Uterus (tissue), 4 donors: ENCODE data around the gene DAO. TPM values are rescaled to one million over a fixed set of nuclear protein-coding genes. Genes with fewer than 3 reads are reported as not detected.

Source experiments
- DNase-seq, 2 donors: peaks; one replicate each; pipeline ENCODE4 v3.0.0-alpha.2; 2019 to 2020
- H3K27ac ChIP-seq, 2 donors: fragments of 200-600 bp; sonication (generic); 1 replicate in 1 of 2; 2 replicates in 1 of 2; pipeline ENCODE4 v1.5.1; 2016 to 2018
- H3K27me3 ChIP-seq, 2 donors: fragments of 200-600 bp; sonication (generic); one replicate each; pipeline ENCODE4 v1.5.1; 2018 to 2019; ENCODE audit warnings: control low read depth in 1 of 2
- H3K36me3 ChIP-seq, 2 donors: fragments of 200-600 bp; sonication (generic); one replicate each; pipeline ENCODE4 v1.5.1; 2019; ENCODE audit warnings: control low read depth in 1 of 2
- H3K4me1 ChIP-seq, 2 donors: fragments of 200-600 bp; sonication (generic); one replicate each; pipeline ENCODE4 v1.5.1; 2018 to 2019; ENCODE audit warnings: control low read depth in 1 of 2
- H3K4me3 ChIP-seq, 2 donors: fragments of 200-600 bp; sonication (generic); 1 replicate in 1 of 2; 2 replicates in 1 of 2; pipeline ENCODE4 v1.5.1; 2018 to 2019; ENCODE audit warnings: mild to moderate bottlenecking in 1 of 2
- H3K9me3 ChIP-seq, 2 donors: fragments of 200-600 bp; sonication (generic); one replicate each; pipeline ENCODE4 v1.5.1; 2019; ENCODE audit warnings: control low read depth in 1 of 2
- CTCF ChIP-seq, 4 experiments: fragments of 200-600 bp in 2 of 4; fragments of 450-650 bp in 2 of 4; sonication (generic) in 2 of 4; IDR thresholded peaks; one replicate each; pipeline ENCODE4 v1.5.1; 2016 to 2019; ENCODE audit warnings: antibody characterized with exemption in 4 of 4, mild to moderate bottlenecking in 2 of 4, moderate library complexity in 1 of 4
- POLR2A ChIP-seq, 2 donors: fragments of 450-650 bp; IDR thresholded peaks; one replicate each; pipeline ENCODE4 v1.6.1; 2016; ENCODE audit warnings: antibody characterized with exemption in 2 of 2, mild to moderate bottlenecking in 1 of 2, moderate library complexity in 1 of 2
- intact Hi-C: fragments of 100-400 bp; cut with DNase I; formaldehyde crosslinking; loops from one replicate; pipeline ENCODE4 v1.15.1; 2023; ENCODE audit warnings: low total_unique reads
- total RNA-seq, 4 donors: library from RNA; depleted of rRNA in 3 of 4; stranded (reverse); fragments of >200 nt in 3 of 4; gene quantifications; one replicate each; pipeline versions ENCODE4 v1.1.0 to v1.2.4, GENCODE V29; 2014 to 2023
- donor health status: DM: yes; HTN: yes; CAD: no.

Gene DAO
- total RNA-seq, 4 donors from 2014 or later, result not detected

DNA sequence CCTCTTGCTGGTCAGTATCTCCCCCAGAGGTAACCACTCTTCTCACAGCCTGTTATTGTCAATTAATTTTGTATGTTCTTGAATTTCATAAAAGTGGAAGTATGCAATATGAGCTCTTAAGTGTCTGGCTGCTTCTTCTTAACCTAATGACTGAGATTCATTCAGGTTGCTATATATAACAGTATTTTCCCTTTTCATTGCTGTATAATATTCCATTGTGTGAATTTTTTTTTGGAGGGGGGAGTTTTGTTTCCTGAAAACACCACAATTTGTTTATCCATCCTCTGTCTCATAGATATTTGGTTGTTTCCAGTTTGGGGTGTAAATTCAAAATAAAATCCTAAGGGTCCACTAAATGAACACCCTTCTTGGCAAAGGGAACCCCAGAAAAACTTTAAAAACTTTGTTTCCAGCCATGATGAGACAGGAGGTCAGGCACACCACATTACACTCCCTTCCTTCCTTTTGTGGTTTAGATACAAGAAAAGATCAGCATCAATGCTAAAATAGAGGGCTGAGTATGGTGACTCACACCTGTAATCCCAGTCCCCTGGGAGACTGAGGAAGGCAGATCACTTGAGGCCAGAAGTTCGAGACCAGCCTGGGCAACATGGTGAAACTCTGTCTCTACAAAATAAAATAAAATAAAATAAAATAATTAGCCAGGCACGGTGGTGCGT is 4.1 kb upstream of the DAO start:
- Histone ChIP-seq H3K4me1 (no peaks in the 10 kb centered on the region), H3K36me3 (no peaks in the 10 kb centered on the region), H3K9me3 (no peaks in the 10 kb centered on the region), H3K27ac (no peak overlapping the region), H3K4me3 (no peak overlapping the region), H3K27me3 (no peaks in the 10 kb centered on the region)
- TF ChIP-seq CTCF (IDR thresholded peaks at IDR 0.05) (no peak), POLR2A (IDR thresholded peaks at IDR 0.05) (no peak)
- intact Hi-C loops, result no loop called here
- DNase-seq, result no peak

- no peaks in the 10 kb centered on the region for H3K36me3 ChIP-seq
- intact Hi-C loops, result no loop called here
- TF ChIP-seq POLR2A (IDR thresholded peaks at IDR 0.05) (no peak), CTCF (IDR thresholded peaks at IDR 0.05) (no peak)
Observed at GRCh38 chr12:108876550-108876949, 3.3 kb upstream of the DAO start.

DNA sequence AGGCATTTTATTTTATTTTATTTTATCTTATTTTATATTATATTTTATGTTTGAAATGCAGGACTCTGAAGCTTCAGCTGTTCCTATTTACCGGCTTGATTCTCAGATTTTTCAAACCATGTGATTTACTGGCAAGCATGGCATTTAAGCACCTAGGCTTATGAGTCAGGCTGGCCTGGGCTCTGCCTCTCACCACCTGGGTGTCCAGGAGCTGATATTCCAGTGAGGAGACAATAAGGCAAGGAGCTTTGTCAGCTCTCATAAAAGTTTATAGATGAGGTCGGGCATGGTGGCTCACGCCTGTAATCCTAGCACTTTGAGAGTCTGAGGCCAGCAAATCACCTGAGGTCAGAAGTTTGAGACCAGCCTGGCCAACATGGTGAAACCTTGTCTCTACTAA is 2.1 kb downstream of the DAO start:
- no peaks in the 10 kb centered on the region for H3K4me1 ChIP-seq
- H3K27me3 ChIP-seq, result no peaks in the 10 kb centered on the region
- TF ChIP-seq CTCF (IDR thresholded peaks at IDR 0.05), result no peak
- no peak for TF ChIP-seq POLR2A (IDR thresholded peaks at IDR 0.05)
- no peak overlapping the region for H3K4me3 ChIP-seq
- no peak overlapping the region for H3K27ac ChIP-seq
- H3K9me3 ChIP-seq, result no peaks in the 10 kb centered on the region
- intact Hi-C loops, result no loop called here
- DNase-seq, result no peak
- H3K36me3 ChIP-seq, result no peaks in the 10 kb centered on the region

More at GRCh38 chr12:108876550-108876949, 3.3 kb upstream of the DAO start:
- Histone ChIP-seq H3K27ac (no peak overlapping the region), H3K4me1 (no peaks in the 10 kb centered on the region), H3K27me3 (no peaks in the 10 kb centered on the region), H3K4me3 (no peak overlapping the region), H3K9me3 (no peaks in the 10 kb centered on the region)
- no peak for DNase-seq

DNA sequence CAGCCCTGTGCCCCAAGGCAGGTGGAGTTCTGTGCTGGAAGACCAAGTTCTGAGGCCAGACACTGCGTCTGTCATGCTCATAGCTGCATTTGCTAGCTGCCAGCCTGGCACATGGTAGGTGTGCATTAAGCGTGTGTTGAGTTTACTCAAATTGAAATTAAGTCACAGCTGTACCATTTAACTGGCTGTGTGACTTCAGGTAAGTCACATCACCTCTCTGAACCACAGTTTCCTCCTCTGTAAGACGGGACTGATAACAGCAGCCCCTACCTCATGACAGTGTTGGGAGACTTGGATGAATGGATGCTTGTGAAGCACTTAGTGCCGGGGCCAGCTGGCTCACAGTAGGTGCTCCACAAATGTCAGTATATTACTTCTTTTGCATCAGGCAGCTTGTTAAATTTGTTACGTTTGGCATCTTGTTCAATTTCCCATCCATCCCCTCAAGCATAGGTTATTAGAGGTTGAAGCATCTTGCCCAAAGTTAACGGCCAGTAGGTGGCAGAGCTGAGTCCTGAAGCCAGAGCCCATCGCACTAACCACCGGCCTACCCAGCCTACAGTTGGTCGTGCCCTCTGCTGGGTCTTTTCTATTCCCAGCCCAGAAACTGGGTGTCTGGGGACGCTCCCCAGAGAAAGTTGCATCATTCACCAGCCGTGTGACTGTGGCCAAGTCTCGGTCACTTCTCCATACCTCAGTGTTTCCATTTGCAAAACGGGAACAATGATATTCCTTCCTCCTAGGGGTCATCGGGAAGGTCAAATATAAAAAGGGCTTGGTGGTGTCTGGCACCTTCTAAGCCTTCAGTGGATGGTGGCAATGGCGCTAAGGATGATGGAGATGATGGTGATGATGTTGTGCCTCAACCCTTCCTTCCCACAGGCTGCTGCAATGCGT is 4.5 kb downstream of the DAO start:
- H3K4me1 ChIP-seq, result no peaks in the 10 kb centered on the region
- TF ChIP-seq POLR2A (IDR thresholded peaks at IDR 0.05), result no peak
- TF ChIP-seq CTCF (IDR thresholded peaks at IDR 0.05), result no peak
- H3K4me3 ChIP-seq, result no peak overlapping the region
- DNase-seq, result no peak
- no peaks in the 10 kb centered on the region for H3K36me3 ChIP-seq
- H3K27ac ChIP-seq, result no peak overlapping the region
- intact Hi-C loops, result no loop called here
- H3K27me3 ChIP-seq, result no peaks in the 10 kb centered on the region
- no peaks in the 10 kb centered on the region for H3K9me3 ChIP-seq
